RWPE2 (cell line): ENCODE data around the gene GLCE.

Source experiments
- ATAC-seq: fragments of 200-7000 bp; cut with Tn5 transposase; 3 replicates; pipeline ENCODE4 v1.9.1; 2021; ENCODE audit warnings: low read depth
- DNase-seq: peaks from one replicate; pipeline ENCODE4 v3.0.0-alpha.2; 2020; ENCODE audit warnings: low spot score
- H3K27ac ChIP-seq: fragments of 450-650 bp; 2 replicates; pipeline ENCODE4 v1.5.1; 2017; ENCODE audit warnings: mild to moderate bottlenecking; ENCODE audit not compliant: poor library complexity, severe bottlenecking
- H3K27me3 ChIP-seq: fragments of 250-450 bp; sonication (Bioruptor Pico); 2 replicates; pipeline ENCODE4 v1.5.1; 2021; ENCODE audit warnings: mild to moderate bottlenecking, moderate library complexity; ENCODE audit not compliant: insufficient read depth, poor library complexity, severe bottlenecking
- H3K36me3 ChIP-seq: fragments of 250-450 bp; sonication (Bioruptor Pico); 2 replicates; pipeline ENCODE4 v1.5.1; 2020; ENCODE audit warnings: low read depth, mild to moderate bottlenecking, moderate library complexity
- H3K4me1 ChIP-seq: fragments of 250-450 bp; sonication (Bioruptor Pico); 2 replicates; pipeline ENCODE4 v1.5.1; 2021; ENCODE audit warnings: mild to moderate bottlenecking, moderate library complexity; ENCODE audit not compliant: insufficient read depth, poor library complexity, severe bottlenecking
- H3K4me3 ChIP-seq: fragments of 250-450 bp; sonication (Bioruptor Pico); 2 replicates; pipeline ENCODE4 v1.5.1; 2021; ENCODE audit warnings: mild to moderate bottlenecking, moderate library complexity; ENCODE audit not compliant: severe bottlenecking
- H3K9me3 ChIP-seq: fragments of 250-450 bp; sonication (Bioruptor Pico); 2 replicates; pipeline ENCODE4 v1.5.1; 2021; ENCODE audit warnings: mild to moderate bottlenecking, moderate library complexity; ENCODE audit not compliant: severe bottlenecking
- TF ChIP-seq, protein P1 (sequence below): fragments of 450-650 bp; IDR thresholded peaks from one replicate; pipeline ENCODE4 v1.5.1; 2017; ENCODE audit warnings: mild to moderate bottlenecking, moderate library complexity; ENCODE audit not compliant: poor library complexity, severe bottlenecking

Gene GLCE

DNA sequence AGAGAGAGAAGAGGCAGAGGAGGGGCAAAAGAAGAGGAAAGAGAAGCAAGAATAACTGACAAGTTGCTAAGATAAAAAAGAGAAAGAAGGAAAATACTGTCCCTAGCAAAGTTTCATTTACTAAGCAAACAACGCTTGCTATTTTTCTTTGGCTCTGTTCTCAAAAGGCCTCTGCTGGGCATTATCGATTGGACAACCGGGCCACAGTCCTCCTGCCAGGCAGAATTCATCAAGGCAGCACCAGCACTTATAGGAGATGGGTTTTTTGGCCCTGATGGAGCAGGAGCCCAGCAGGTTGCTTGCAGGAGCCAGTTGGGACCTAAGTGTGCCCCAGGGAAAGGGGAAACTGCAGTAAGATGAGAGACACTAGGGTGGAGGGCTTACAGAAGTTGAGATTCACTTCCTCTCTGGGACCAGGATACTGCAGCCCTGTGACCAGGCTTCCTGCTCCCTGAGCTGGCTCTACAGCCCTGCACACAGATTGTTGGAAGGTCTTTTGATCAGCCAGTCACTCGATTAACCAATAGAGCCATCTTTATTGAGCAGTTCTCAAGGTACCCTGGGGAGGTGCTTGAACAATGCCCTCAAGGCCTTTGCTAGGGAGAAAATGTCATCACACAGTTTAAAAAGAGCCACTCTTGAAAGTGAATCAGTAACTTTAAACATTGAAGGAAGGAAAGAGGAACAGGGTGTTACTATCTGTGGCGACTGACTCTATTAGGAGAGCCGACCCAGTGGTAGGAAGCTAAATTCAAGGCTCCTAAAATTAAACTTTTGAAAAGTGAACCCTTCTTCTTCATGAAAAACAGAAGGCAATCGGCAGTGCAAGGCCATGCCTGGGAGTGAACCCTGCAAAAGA, 28.8 kb upstream of the GLCE start:
- no peaks in the 10 kb centered on the region for H3K9me3 ChIP-seq
- peaks cover 6% of the 10 kb centered on the region for H3K4me1 ChIP-seq
- H3K27ac ChIP-seq: no peak overlapping the region
- TF ChIP-seq, protein P1, sequence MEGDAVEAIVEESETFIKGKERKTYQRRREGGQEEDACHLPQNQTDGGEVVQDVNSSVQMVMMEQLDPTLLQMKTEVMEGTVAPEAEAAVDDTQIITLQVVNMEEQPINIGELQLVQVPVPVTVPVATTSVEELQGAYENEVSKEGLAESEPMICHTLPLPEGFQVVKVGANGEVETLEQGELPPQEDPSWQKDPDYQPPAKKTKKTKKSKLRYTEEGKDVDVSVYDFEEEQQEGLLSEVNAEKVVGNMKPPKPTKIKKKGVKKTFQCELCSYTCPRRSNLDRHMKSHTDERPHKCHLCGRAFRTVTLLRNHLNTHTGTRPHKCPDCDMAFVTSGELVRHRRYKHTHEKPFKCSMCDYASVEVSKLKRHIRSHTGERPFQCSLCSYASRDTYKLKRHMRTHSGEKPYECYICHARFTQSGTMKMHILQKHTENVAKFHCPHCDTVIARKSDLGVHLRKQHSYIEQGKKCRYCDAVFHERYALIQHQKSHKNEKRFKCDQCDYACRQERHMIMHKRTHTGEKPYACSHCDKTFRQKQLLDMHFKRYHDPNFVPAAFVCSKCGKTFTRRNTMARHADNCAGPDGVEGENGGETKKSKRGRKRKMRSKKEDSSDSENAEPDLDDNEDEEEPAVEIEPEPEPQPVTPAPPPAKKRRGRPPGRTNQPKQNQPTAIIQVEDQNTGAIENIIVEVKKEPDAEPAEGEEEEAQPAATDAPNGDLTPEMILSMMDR: no peak
- DNase-seq (no peak), ATAC-seq (no peak)
- H3K36me3 ChIP-seq: no peaks in the 10 kb centered on the region
- no peak overlapping the region for H3K4me3 ChIP-seq
- H3K27me3 ChIP-seq: no peaks in the 10 kb centered on the region

DNA sequence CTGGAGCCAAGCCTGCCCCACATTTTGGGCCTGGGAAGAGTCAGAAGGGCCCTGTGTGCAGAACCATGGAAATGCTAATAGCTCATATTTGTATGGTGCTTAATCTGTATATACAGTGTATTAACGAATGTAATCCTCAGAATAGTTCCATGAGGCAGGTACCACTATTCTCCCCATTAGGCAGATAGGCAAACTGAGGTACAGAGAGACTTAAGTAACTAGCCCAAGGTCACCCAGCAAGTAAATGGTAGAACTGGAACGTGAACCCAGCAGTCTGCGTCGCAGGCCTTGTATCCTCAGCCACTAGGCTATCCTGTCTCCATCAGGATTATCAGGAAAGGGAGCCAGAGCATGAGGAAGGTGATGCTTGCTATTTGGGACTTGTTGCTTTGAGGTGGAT, 28.0 kb upstream of the GLCE start:
- Histone ChIP-seq H3K27ac (no peak overlapping the region), H3K27me3 (no peaks in the 10 kb centered on the region), H3K4me1 (peaks cover 6% of the 10 kb centered on the region), H3K36me3 (no peaks in the 10 kb centered on the region), H3K4me3 (no peak overlapping the region), H3K9me3 (no peaks in the 10 kb centered on the region)
- no peak for ATAC-seq
- TF ChIP-seq, protein P1: no peak
- no peak for DNase-seq

DNA sequence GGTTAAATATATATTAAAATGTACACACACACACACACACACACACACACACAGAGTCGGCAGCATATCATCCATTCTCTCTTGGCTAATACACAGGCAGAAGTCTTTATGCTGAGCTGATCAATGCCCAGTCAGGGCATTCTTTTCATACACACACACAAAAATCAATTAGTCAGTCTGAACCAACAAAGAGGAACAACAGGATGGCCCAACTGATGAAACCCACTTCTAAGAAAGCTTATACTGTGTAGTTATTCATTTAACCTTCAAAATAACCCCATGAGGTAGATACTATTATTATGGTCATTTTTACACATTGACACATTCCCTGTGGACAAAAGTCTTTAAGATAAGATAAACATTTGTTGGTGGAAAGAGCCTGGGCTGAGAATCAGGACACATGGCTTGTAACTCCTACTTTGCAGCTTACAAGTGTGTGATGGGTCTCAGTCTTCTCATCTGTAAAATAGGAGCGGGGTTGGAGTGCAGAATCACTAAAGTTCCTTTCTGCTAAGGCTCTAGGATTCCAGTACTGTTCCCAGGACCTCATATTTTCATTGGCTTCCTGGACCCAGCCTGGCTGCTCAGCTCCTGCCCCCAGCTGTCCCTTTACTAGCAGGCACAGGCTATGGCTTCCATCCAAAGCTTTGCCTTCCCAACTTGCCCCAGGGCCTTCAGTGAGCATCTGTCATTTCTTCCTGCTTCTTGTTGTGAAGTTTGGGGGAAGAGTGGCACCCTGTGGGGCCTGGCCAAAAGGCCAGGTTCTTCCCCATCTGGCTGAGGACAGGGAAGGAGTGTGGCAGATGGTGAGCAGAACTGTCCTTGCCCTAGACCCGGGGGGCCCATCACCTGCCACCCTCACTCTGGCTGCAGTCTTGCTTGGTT, 27.2 kb upstream of the GLCE start:
- Histone ChIP-seq H3K4me3 (no peak overlapping the region), H3K4me1 (peaks cover 6% of the 10 kb centered on the region), H3K36me3 (no peaks in the 10 kb centered on the region), H3K9me3 (no peaks in the 10 kb centered on the region), H3K27ac (no peak overlapping the region), H3K27me3 (no peaks in the 10 kb centered on the region)
- TF ChIP-seq, protein P1: peak; percentile 12
- ATAC-seq: peak; percentile 13; the same call in 1 of the 3 replicates
- DNase-seq: no peak

DNA sequence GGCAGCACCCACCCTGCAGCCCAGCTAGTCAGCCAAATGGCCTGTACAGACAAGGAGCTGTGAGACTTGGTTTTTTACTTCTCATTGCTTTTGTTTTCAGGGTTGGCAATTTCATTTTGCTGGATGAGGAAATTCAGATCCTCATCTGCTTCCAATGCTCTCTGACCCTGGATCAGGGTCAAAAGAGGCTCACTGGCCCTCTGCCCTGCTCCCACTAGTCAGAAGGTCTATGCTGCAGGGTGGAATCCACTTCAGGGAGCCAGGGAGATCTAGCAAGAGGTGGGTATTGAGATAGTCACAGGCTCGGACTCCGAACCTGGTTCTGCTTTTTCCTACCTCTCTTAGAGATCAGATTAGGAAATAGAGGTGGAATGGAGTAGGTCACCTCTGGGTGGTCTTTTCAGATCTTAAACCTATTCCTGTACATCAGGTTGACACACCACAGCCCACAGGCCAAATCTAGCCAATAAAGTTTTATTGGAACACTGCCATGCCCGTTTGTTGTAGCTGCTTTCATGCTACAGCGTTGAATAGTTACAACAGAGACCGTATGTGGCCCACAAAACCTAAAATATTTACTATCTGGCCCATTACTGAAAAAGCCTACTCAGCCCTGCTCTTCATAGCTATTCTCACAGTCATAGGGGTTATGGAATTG, 26.4 kb upstream of the GLCE start:
- no peak overlapping the region for H3K27ac ChIP-seq
- ATAC-seq (no peak), DNase-seq (no peak)
- no peaks in the 10 kb centered on the region for H3K36me3 ChIP-seq
- H3K4me3 ChIP-seq: no peak overlapping the region
- H3K9me3 ChIP-seq: no peaks in the 10 kb centered on the region
- peaks cover 3% of the 10 kb centered on the region for H3K27me3 ChIP-seq
- TF ChIP-seq, protein P1: no peak
- H3K4me1 ChIP-seq: peaks cover 2% of the 10 kb centered on the region
